Activated naive CD8-positive, alpha-beta T cell treated with anti-CD3 and anti-CD28 coated beads, Interleukin-2, amount 50 U/mL, for 24 hours (primary cell): ENCODE data around the gene LZTR1.
"Not testable (repeated sequence)": the region's sequence is repeated elsewhere in the genome, so short reads cannot be mapped to it uniquely, and the experiment has no call there.

Experiments
- ATAC-seq: fragments of 150-1000 bp; cut with Tn5 transposase; one replicate; pipeline ENCODE4 v1.10.0; 2021
- DNase-seq: peaks from one replicate; pipeline ENCODE4 v3.0.0; 2021
- H3K27ac Mint-ChIP-seq: one replicate; pipeline ENCODE4 v1.8.0; 2021; ENCODE audit warnings: mild to moderate bottlenecking, mixed read lengths
- H3K27me3 Mint-ChIP-seq: one replicate; pipeline ENCODE4 v1.8.0; 2021; ENCODE audit warnings: mixed read lengths
- H3K36me3 Mint-ChIP-seq: one replicate; pipeline ENCODE4 v1.8.0; 2021; ENCODE audit warnings: low read depth, mixed read lengths
- H3K4me1 Mint-ChIP-seq: one replicate; pipeline ENCODE4 v1.8.0; 2021; ENCODE audit warnings: mixed read lengths
- H3K4me3 Mint-ChIP-seq: one replicate; pipeline ENCODE4 v1.8.0; 2021; ENCODE audit warnings: mild to moderate bottlenecking, moderate library complexity, mixed read lengths
- H3K9me3 Mint-ChIP-seq: one replicate; pipeline ENCODE4 v1.8.0; 2021; ENCODE audit warnings: mixed read lengths

LZTR1 gene

DNA sequence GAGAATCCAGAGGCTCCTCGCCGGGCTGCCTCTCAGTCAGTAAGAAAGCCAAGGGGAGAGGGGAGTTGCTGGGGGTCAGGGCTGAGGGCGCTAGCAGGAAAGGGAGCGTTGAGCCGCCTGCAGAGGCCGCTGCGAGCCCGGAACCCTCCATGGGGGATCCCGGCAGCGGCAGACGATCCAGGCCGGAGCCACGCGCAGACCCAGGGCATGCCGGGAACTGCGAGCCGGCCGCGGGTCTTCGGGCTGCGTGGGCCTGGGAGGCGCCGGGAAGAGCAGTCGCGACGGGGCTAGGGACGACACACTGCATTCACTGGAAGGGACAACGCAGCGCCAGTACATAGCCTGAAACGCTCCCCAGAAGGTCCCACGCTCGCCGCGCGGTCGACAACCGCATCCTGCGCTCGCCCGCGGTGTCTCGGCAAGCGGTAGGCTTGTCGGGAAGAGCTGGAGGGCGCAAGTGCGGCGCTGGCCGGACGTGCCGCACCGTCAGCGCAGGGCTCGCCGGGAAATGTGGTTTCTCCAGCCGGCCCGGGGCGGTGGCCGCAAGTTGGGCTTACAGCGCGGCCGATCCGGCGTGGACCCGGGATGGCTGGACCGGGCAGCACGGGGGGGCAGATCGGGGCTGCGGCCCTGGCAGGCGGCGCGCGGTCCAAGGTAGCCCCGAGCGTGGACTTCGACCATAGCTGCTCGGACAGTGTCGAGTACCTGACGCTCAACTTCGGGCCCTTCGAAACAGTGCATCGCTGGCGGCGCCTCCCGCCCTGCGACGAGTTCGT lies at the start of gene LZTR1:
TSS of gene LZTR1 (plus strand) at position 511 of the 776 bp plus-strand sequence. CDS start at position 586, 75 bp downstream.
- peaks cover 42% of the 10 kb centered on the region for H3K4me1 Mint-ChIP-seq
- H3K4me3 Mint-ChIP-seq, result peak within 1 kb of the TSS; percentile 93
- peaks cover 15% of the 10 kb centered on the region for H3K36me3 Mint-ChIP-seq
- H3K9me3 Mint-ChIP-seq, result peaks cover 8% of the 10 kb centered on the region
- no peaks in the 10 kb centered on the region for H3K27me3 Mint-ChIP-seq
- H3K27ac Mint-ChIP-seq, result peak within 1 kb of the TSS; percentile 89
- ATAC-seq, result peak; percentile 79
- peak; percentile 81 for DNase-seq

DNA sequence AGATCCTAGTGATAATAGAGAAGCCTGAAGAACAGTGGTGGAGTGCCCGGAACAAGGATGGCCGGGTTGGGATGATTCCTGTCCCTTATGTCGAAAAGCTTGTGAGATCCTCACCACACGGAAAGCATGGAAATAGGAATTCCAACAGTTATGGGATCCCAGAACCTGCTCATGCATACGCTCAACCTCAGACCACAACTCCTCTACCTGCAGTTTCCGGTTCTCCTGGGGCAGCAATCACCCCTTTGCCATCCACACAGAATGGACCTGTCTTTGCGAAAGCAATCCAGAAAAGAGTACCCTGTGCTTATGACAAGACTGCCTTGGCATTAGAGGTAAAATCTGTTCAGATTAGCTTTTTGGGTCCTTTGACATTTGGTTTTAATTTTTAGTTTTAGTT lies 48.2 kb upstream of the LZTR1 start:
- no peak overlapping the region for H3K27ac Mint-ChIP-seq
- H3K27me3 Mint-ChIP-seq, result no peaks in the 10 kb centered on the region
- DNase-seq, result no peak
- H3K4me3 Mint-ChIP-seq, result no peak overlapping the region
- peaks cover 57% of the 10 kb centered on the region for H3K4me1 Mint-ChIP-seq
- peaks cover 48% of the 10 kb centered on the region for H3K36me3 Mint-ChIP-seq
- no peak for ATAC-seq
- no peaks in the 10 kb centered on the region for H3K9me3 Mint-ChIP-seq

GRCh38 chr22:20935049-20935448 lies 47.0 kb upstream of the LZTR1 start:
- not testable (repeated sequence) for H3K27ac Mint-ChIP-seq, H3K4me3 Mint-ChIP-seq, ATAC-seq, DNase-seq, H3K27me3 Mint-ChIP-seq, H3K9me3 Mint-ChIP-seq
- peaks cover 48% of the 10 kb centered on the region for H3K36me3 Mint-ChIP-seq
- H3K4me1 Mint-ChIP-seq, result peaks cover 58% of the 10 kb centered on the region

- H3K9me3 Mint-ChIP-seq, H3K4me3 Mint-ChIP-seq: not testable (repeated sequence)
Measured at GRCh38 chr22:20935780-20936539, 46.1 kb upstream of the LZTR1 start.

DNA sequence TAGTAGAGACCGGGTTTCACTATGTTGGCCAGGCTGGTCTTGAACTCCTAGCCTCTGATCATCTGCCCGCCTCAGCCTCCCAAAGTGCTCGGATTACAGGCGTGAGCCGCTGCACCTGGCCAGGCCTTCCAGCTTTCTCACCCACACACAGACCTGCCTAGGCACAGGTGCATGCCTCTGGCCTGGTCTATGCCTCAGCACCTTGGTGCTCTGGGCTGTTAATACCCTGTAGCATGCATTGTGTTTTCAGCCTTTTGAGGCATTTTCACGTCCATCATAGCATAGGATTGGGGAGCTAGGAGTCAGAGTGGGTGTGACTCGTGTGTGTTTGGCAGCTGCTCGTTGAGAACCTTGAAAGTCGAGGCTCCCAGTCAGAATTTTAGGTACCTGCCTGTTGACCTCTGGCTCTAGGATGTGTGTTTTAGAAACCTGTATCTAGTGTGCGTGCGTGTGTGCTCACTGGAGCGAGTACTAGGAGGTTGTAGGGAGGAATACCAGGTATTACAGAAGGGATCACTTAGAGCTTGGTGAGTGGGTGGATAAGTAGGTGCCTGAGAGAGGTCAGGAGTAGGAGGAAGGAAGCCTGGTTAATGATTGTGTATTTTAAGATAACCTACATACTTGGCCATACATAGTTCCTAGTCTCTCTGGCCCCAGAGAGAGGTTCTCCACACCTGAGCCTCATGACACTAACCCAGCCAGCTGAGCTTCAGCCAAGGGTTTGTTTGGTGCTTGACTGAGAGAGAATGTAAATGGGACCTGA lies 44.9 kb upstream of the LZTR1 start:
- no peaks in the 10 kb centered on the region for H3K27me3 Mint-ChIP-seq
- ATAC-seq (no peak), DNase-seq (no peak)
- no peaks in the 10 kb centered on the region for H3K9me3 Mint-ChIP-seq
- H3K4me3 Mint-ChIP-seq, result peak overlapping the region; percentile 4
- H3K36me3 Mint-ChIP-seq, result peaks cover 60% of the 10 kb centered on the region
- no peak overlapping the region for H3K27ac Mint-ChIP-seq
- peaks cover 66% of the 10 kb centered on the region for H3K4me1 Mint-ChIP-seq

More at GRCh38 chr22:20935780-20936539, 46.1 kb upstream of the LZTR1 start:
- H3K36me3 Mint-ChIP-seq, result peaks cover 53% of the 10 kb centered on the region
- not testable (repeated sequence) for H3K27ac Mint-ChIP-seq, H3K27me3 Mint-ChIP-seq, DNase-seq, ATAC-seq
- H3K4me1 Mint-ChIP-seq, result peaks cover 64% of the 10 kb centered on the region

GRCh38 chr22:20937794-20938671 lies 44.1 kb upstream of the LZTR1 start:
- no peak for ATAC-seq

DNA sequence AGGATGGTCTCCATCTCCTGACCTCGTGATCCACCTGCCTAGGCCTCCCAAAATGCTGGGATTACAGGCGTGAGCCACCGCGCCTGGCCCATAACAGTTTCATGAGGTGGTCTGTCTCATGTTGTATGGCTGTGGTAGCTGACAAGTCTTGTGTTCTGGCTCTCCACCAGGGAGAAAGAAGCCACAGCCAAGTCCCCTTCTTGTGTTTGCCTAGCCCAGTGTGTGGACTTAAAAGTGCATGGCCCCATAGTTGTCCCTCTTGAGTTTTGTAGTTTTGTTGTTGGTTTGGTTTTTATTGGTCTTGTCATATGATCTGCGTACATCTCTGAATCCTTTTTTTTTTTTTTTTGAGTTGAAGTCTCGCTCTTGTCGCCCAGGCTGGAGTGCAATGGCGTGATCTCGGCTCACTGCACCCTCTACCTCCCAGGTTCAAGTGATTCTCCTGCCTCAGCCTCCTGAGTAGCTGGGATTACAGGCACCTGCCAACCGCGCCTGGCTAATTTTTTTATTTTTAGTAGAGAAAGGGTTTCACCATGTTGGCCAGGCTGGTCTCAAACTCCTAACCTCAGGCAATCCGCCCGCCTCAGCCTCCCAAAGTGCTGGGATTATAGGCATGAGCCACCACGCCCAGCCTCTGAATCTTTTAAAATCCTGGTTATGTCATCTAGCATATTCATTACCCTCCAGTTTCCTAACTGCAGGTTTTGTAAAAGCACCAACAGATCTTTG lies 42.5 kb upstream of the LZTR1 start:
- H3K4me3 Mint-ChIP-seq, result not testable (repeated sequence)

More at GRCh38 chr22:20937794-20938671, 44.1 kb upstream of the LZTR1 start:
- Mint-ChIP-seq H3K27ac (no peak overlapping the region), H3K36me3 (peaks cover 60% of the 10 kb centered on the region), H3K4me3 (peak overlapping the region; percentile 4), H3K9me3 (no peaks in the 10 kb centered on the region), H3K27me3 (no peaks in the 10 kb centered on the region), H3K4me1 (peaks cover 68% of the 10 kb centered on the region)
- DNase-seq, result no peak

DNA sequence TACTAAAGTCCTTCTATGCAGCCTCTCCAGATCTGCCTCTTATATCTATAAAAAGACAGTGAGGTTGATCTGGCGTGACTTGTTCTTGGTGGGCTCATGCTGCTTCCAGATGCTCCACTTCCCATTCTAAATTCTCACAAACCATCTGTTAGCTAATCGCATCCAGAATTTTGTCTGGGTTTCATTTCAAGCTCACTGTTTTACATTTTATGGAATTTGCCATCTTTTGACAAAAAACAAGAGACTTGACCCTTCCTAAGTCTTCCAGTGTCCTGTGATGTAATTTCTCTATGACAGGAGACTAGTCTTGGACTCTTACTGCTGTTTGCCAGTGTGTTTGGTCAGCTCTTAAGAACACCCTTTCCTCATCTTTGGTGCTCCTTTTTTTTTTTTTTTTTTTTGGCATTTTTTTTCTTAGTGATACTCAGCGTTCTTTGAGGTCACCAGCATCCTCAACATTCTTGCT lies 41.9 kb upstream of the LZTR1 start:
- Mint-ChIP-seq H3K4me3 (no peak overlapping the region), H3K4me1 (peaks cover 73% of the 10 kb centered on the region), H3K36me3 (peaks cover 56% of the 10 kb centered on the region), H3K9me3 (no peaks in the 10 kb centered on the region), H3K27me3 (no peaks in the 10 kb centered on the region), H3K27ac (no peak overlapping the region)
- ATAC-seq, result no peak
- no peak for DNase-seq

More for the DNA sequence above, 42.5 kb upstream of the LZTR1 start:
- H3K27ac Mint-ChIP-seq, DNase-seq, ATAC-seq, H3K9me3 Mint-ChIP-seq, H3K27me3 Mint-ChIP-seq: not testable (repeated sequence)
- Mint-ChIP-seq H3K4me1 (peaks cover 72% of the 10 kb centered on the region), H3K36me3 (peaks cover 57% of the 10 kb centered on the region)

GRCh38 chr22:20940904-20941385 lies 41.2 kb upstream of the LZTR1 start:
- peaks cover 78% of the 10 kb centered on the region for H3K4me1 Mint-ChIP-seq
- DNase-seq, result no peak
- no peak overlapping the region for H3K4me3 Mint-ChIP-seq
- no peaks in the 10 kb centered on the region for H3K9me3 Mint-ChIP-seq
- H3K27ac Mint-ChIP-seq, result no peak overlapping the region
- no peak for ATAC-seq
- H3K36me3 Mint-ChIP-seq, result peaks cover 54% of the 10 kb centered on the region
- H3K27me3 Mint-ChIP-seq, result no peaks in the 10 kb centered on the region

- H3K4me3 Mint-ChIP-seq, H3K27ac Mint-ChIP-seq, H3K27me3 Mint-ChIP-seq, DNase-seq, H3K9me3 Mint-ChIP-seq, ATAC-seq: not testable (repeated sequence)
- H3K36me3 Mint-ChIP-seq, result peaks cover 44% of the 10 kb centered on the region
- H3K4me1 Mint-ChIP-seq, result peaks cover 74% of the 10 kb centered on the region
Measured at GRCh38 chr22:20942203-20942902, 39.7 kb upstream of the LZTR1 start.

DNA sequence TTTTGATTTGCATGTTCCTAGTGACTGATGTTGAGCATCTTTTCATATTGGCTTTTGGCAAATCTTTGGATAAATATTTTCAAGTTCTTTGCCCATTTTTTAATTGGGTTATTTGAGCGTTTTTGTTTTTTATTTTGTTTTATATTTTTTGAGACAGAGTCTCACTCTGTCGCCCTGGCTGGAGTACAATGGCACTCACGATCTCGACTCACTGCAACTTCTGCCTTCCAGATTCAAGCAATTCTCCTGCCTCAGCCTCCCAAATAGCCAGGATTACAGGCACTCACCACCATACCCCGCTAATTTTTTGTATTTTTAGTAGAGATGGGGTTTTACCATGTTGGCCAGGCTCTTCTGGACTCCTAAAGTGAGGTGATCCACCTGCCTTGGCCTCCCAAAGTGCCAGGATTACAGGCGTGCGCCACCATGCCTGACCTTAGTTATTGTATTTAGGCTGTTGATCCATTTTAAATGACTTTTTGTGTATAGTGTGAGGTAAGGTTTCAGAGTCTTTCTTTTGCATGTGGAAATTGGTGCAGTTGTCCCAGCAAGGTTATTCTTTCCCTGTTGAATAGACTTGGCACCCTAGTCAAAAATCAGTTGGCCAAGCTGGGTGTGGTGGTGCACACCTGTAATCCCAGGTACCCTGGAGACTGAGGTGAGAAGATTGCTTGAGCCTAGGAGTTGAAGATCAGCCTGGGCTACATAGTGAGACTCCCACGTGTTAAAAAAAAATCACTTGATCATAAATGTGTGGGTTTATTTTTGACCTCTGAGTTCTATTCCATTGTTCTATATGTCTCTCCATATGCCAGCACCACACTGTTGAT lies 38.8 kb upstream of the LZTR1 start:
- no peak overlapping the region for H3K4me3 Mint-ChIP-seq
- H3K9me3 Mint-ChIP-seq, result no peaks in the 10 kb centered on the region
- peaks cover 38% of the 10 kb centered on the region for H3K36me3 Mint-ChIP-seq
- ATAC-seq (no peak), DNase-seq (no peak)
- H3K27me3 Mint-ChIP-seq, result no peaks in the 10 kb centered on the region
- H3K27ac Mint-ChIP-seq, result no peak overlapping the region
- peaks cover 71% of the 10 kb centered on the region for H3K4me1 Mint-ChIP-seq

DNA sequence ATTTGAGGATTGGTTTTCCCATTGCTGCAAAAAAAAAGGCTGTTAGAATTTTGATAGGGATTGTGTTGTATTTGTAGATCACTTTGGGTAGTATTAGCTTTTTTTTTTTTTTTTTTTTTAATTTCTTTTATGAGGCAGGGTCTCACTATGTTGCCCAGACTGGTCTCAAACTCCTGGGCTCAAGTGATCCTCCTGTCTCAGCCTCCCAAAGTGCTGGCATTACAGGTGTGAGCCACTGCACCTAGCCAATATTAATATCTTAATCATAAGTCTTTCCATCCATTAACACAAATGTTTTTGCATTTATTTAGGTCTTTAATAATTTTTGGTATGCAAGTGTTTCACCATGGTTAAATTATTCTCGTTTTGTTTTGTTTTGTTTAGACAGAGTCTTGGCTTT lies 38.1 kb upstream of the LZTR1 start:
- peaks cover 67% of the 10 kb centered on the region for H3K4me1 Mint-ChIP-seq
- no peak overlapping the region for H3K4me3 Mint-ChIP-seq
- no peaks in the 10 kb centered on the region for H3K9me3 Mint-ChIP-seq
- no peak for DNase-seq
- peaks cover 33% of the 10 kb centered on the region for H3K36me3 Mint-ChIP-seq
- H3K27ac Mint-ChIP-seq, result no peak overlapping the region
- H3K27me3 Mint-ChIP-seq, result no peaks in the 10 kb centered on the region
- ATAC-seq, result no peak
